CD14-positive monocyte (primary cell): ENCODE measurements around the gene ZNF160. TPM values are rescaled to one million over a fixed set of nuclear protein-coding genes. Genes with fewer than 3 reads are reported as not detected.

ENCODE experiments used
- DNase-seq, 3 donors: peaks; one replicate each; pipeline ENCODE4 v3.0.0-alpha.2; 2011 to 2022
- H2AFZ ChIP-seq: 2 replicates; pipeline ENCODE4 v1.6.0; 2012; ENCODE audit warnings: mild to moderate bottlenecking, low read depth, low read length, inconsistent platforms; ENCODE audit not compliant: insufficient read depth, poor library complexity, severe bottlenecking
- H3K27ac ChIP-seq, 2 donors: 1 replicate in 1 of 2; 2 replicates in 1 of 2; pipeline ENCODE4 v1.5.1; 2012 to 2013; ENCODE audit warnings: low read length in 2 of 2, control low read depth in 1 of 2, inconsistent platforms in 1 of 2, low read depth in 1 of 2, mild to moderate bottlenecking in 1 of 2
- H3K27me3 ChIP-seq, 2 donors: one replicate each; pipeline versions ENCODE4 v1.6.0 to v1.6.1; 2011 to 2013; ENCODE audit warnings: low read length in 2 of 2; ENCODE audit not compliant: control insufficient read depth in 2 of 2, insufficient read depth in 2 of 2
- H3K36me3 ChIP-seq, 2 donors: replicated peaks in 1 of 2; 1 replicate in 1 of 2; 2 replicates in 1 of 2; pipeline versions ENCODE4 v1.5.1 to v1.6.1; 2012 to 2013; ENCODE audit warnings: low read length in 2 of 2, control low read depth in 1 of 2, inconsistent platforms in 1 of 2, mild to moderate bottlenecking in 1 of 2; ENCODE audit not compliant: insufficient read depth in 2 of 2, control insufficient read depth in 1 of 2
- H3K4me1 ChIP-seq, 2 donors: 1 replicate in 1 of 2; 2 replicates in 1 of 2; pipeline versions ENCODE4 v1.5.1 to v1.6.1; 2012 to 2013; ENCODE audit warnings: low read length in 2 of 2, control low read depth in 1 of 2, inconsistent platforms in 1 of 2, mild to moderate bottlenecking in 1 of 2, moderate library complexity in 1 of 2; ENCODE audit not compliant: insufficient read depth in 2 of 2, control insufficient read depth in 1 of 2
- H3K4me2 ChIP-seq: replicated peaks from 2 replicates; pipeline ENCODE3; 2012; ENCODE audit warnings: low read length, moderate library complexity, mild to moderate bottlenecking; ENCODE audit not compliant: poor library complexity, severe bottlenecking; ENCODE audit errors: extremely low read depth
- H3K4me3 ChIP-seq, 3 experiments: fragments of 200-600 bp in 1 of 3; sonication (generic) in 1 of 3; replicated peaks in 1 of 3; 1 replicate in 2 of 3; 2 replicates in 1 of 3; pipeline ENCODE4 v1.5.1; 2011 to 2013; ENCODE audit warnings: low read length in 3 of 3, mild to moderate bottlenecking in 3 of 3, control low read depth in 2 of 3, low read depth in 2 of 3, inconsistent platforms in 1 of 3, moderate library complexity in 1 of 3
- H3K79me2 ChIP-seq: 2 replicates; pipeline ENCODE4 v1.6.0; 2012; ENCODE audit warnings: mild to moderate bottlenecking, control low read depth, inconsistent platforms, low read length, moderate library complexity; ENCODE audit not compliant: insufficient read depth
- H3K9ac ChIP-seq: 2 replicates; pipeline ENCODE4 v1.6.0; 2017; ENCODE audit warnings: low read length, mild to moderate bottlenecking; ENCODE audit not compliant: insufficient read depth, poor library complexity, severe bottlenecking
- H3K9me3 ChIP-seq, 2 donors: replicated peaks in 1 of 2; 1 replicate in 1 of 2; 2 replicates in 1 of 2; pipeline versions ENCODE4 v1.5.1 to v1.6.1; 2012 to 2013; ENCODE audit warnings: low read length in 2 of 2, control low read depth in 1 of 2; ENCODE audit not compliant: control insufficient read depth in 1 of 2, insufficient read depth in 1 of 2
- H4K20me1 ChIP-seq: 2 replicates; pipeline ENCODE4 v1.6.0; 2012; ENCODE audit warnings: mild to moderate bottlenecking, low read length, control low read depth, moderate library complexity; ENCODE audit not compliant: insufficient read depth
- H3K27ac Mint-ChIP-seq, 7 donors: one replicate each; pipeline ENCODE4 v1.8.0; 2020; ENCODE audit warnings: mild to moderate bottlenecking in 7 of 7, mixed read lengths in 7 of 7, moderate library complexity in 6 of 7, inconsistent platforms in 2 of 7
- H3K27me3 Mint-ChIP-seq, 3 donors: one replicate each; pipeline ENCODE4 v1.8.0; 2021 to 2022; ENCODE audit warnings: low read depth in 3 of 3, mild to moderate bottlenecking in 3 of 3, mixed read lengths in 3 of 3, moderate library complexity in 3 of 3, inconsistent platforms in 1 of 3
- H3K36me3 Mint-ChIP-seq, 2 donors: one replicate each; pipeline ENCODE4 v1.8.0; 2020; ENCODE audit warnings: mixed read lengths in 2 of 2, inconsistent platforms in 1 of 2, mild to moderate bottlenecking in 1 of 2
- H3K4me1 Mint-ChIP-seq: one replicate; pipeline ENCODE4 v1.8.0; 2020; ENCODE audit warnings: mild to moderate bottlenecking, mixed read lengths
- H3K4me3 Mint-ChIP-seq, 2 donors: one replicate each; pipeline ENCODE4 v1.8.0; 2020; ENCODE audit warnings: mild to moderate bottlenecking in 2 of 2, mixed read lengths in 2 of 2, moderate library complexity in 1 of 2
- H3K9me3 Mint-ChIP-seq, 7 donors: one replicate each; pipeline ENCODE4 v1.8.0; 2020 to 2022; ENCODE audit warnings: mixed read lengths in 7 of 7, mild to moderate bottlenecking in 6 of 7, moderate library complexity in 6 of 7, inconsistent platforms in 2 of 7
- CTCF ChIP-seq: fragments of 200-600 bp; IDR thresholded peaks from one replicate; pipeline ENCODE4 v1.8.0; 2022; ENCODE audit warnings: antibody characterized with exemption, mild to moderate bottlenecking
- WGBS: methylation state at CpG from one replicate; pipeline ENCODE4 v1.1.5; 2013; ENCODE audit warnings: missing lambda C conversion rate; ENCODE audit not compliant: insufficient coverage; 5-methylcytosine and 5-hydroxymethylcytosine counted together
- intact Hi-C, 2 donors: fragments of 100-400 bp; cut with micrococcal nuclease; formaldehyde crosslinking; loops; one replicate each; pipeline versions ENCODE4 v1.15.0 to v1.15.1; 2023
- polyA plus RNA-seq, 3 donors: library from polyadenylated mRNA; depleted of rRNA in 1 of 3; unstranded in 2 of 3; stranded (reverse) in 1 of 3; fragments of 300-500 nt in 2 of 3; fragments of >200 nt in 1 of 3; fragmentation: Illumina TruSeq in 2 of 3; gene quantifications; 1 replicate in 2 of 3; 2 replicates in 1 of 3; pipeline ENCODE4 v1.2.3, GENCODE V29; 2012 to 2021

ZNF160 gene
- polyA plus RNA-seq, 3 donors: 6.4 to 24.5 (median 7.7) TPM

GRCh38 chr19:53091413-53092254, 11.6 kb downstream of the ZNF160 start:
- peaks cover 44 to 77% of the 10 kb centered on the region in 2 donors for H3K36me3 ChIP-seq
- peaks cover 65 to 82% of the 10 kb centered on the region in 2 donors for H3K36me3 Mint-ChIP-seq

GRCh38 chr19:53088091-53088490, 15.1 kb downstream of the ZNF160 start:
- 25% methylated on average over 3 of the region's 6 CpGs for WGBS
- no peak for DNase-seq
- H3K4me3 Mint-ChIP-seq: no peak overlapping the region
- Histone ChIP-seq H3K27me3 (no peaks in the 10 kb centered on the region), H3K4me1 (no peaks in the 10 kb centered on the region), H2AFZ (no peak overlapping the region), H3K9me3 (peaks cover 10 to 18% of the 10 kb centered on the region in 2 donors), H3K4me3 (no peak overlapping the region), H3K27ac (no peak overlapping the region), H4K20me1 (no peaks in the 10 kb centered on the region), H3K9ac (no peak overlapping the region), H3K36me3 (peaks cover 66 to 93% of the 10 kb centered on the region in 2 donors), H3K4me2 (no peak overlapping the region), H3K79me2 (no peaks in the 10 kb centered on the region)
- no peaks in the 10 kb centered on the region for H3K4me1 Mint-ChIP-seq
- peaks cover 4 to 34% (median 22%) of the 10 kb centered on the region in 7 donors for H3K9me3 Mint-ChIP-seq
- intact Hi-C loops: no loop called here
- TF ChIP-seq CTCF: no peak
- H3K27ac Mint-ChIP-seq: peak overlapping the region in 1 of 7 donors; percentile 4
- no peaks in the 10 kb centered on the region for H3K27me3 Mint-ChIP-seq
- H3K36me3 Mint-ChIP-seq: peaks cover 82 to 88% of the 10 kb centered on the region in 2 donors

More at GRCh38 chr19:53091413-53092254, 11.6 kb downstream of the ZNF160 start:
- Histone ChIP-seq H3K9ac (no peak overlapping the region), H3K4me2 (no peak overlapping the region), H3K4me1 (no peaks in the 10 kb centered on the region), H3K27ac (no peak overlapping the region), H4K20me1 (no peaks in the 10 kb centered on the region), H3K4me3 (no peak overlapping the region), H3K9me3 (peaks cover 0 to 7% of the 10 kb centered on the region in 2 donors), H3K27me3 (no peaks in the 10 kb centered on the region), H3K79me2 (no peaks in the 10 kb centered on the region), H2AFZ (no peak overlapping the region)
- intact Hi-C loops: no loop called here
- no peak overlapping the region for H3K4me3 Mint-ChIP-seq
- no peak for TF ChIP-seq CTCF
- H3K27me3 Mint-ChIP-seq: peaks cover 0 to 1% (median 0%) of the 10 kb centered on the region in 3 donors
- 100% methylated on average over 6 of the region's 19 CpGs for WGBS
- peaks cover 1 to 21% (median 12%) of the 10 kb centered on the region in 7 donors for H3K9me3 Mint-ChIP-seq
- no peak for DNase-seq
- H3K4me1 Mint-ChIP-seq: no peaks in the 10 kb centered on the region
- H3K27ac Mint-ChIP-seq: no peak overlapping the region
